Testis (tissue), 2 donors: Measurements from ENCODE around the gene FHAD1.

Experiments
- CTCF ChIP-seq, 3 experiments: fragments of 450-650 bp in 2 of 3; fragments of 200-600 bp in 1 of 3; sonication (generic) in 1 of 3; IDR thresholded peaks; one replicate each; pipeline ENCODE4 v1.5.1; 2016 to 2019; ENCODE audit warnings: antibody characterized with exemption in 3 of 3, mild to moderate bottlenecking in 2 of 3, moderate library complexity in 1 of 3
- POLR2A ChIP-seq: fragments of 450-650 bp; IDR thresholded peaks from one replicate; pipeline ENCODE4 v1.6.1; 2017; ENCODE audit warnings: antibody characterized with exemption, mild to moderate bottlenecking, moderate library complexity

- TF ChIP-seq CTCF (IDR thresholded peaks at IDR 0.05) = no peak
- no peak for TF ChIP-seq POLR2A
Observed at GRCh38 chr1:15323989-15324868, 77.2 kb downstream of the FHAD1 start.
